Mucosa of stomach (tissue), 1 donor: ENCODE measurements around the gene CALML5.

ENCODE experiments used
- H3K27me3 ChIP-seq: one replicate; pipeline ENCODE4 v1.7.0; 2013; ENCODE audit warnings: mild to moderate bottlenecking, low read length; ENCODE audit not compliant: control insufficient read depth, insufficient read depth
- H3K36me3 ChIP-seq: one replicate; pipeline ENCODE4 v1.7.0; 2013; ENCODE audit warnings: low read length; ENCODE audit not compliant: control insufficient read depth, insufficient read depth
- H3K4me1 ChIP-seq: one replicate; pipeline ENCODE4 v1.7.0; 2013; ENCODE audit warnings: mild to moderate bottlenecking, low read length; ENCODE audit not compliant: control insufficient read depth, insufficient read depth
- H3K4me3 ChIP-seq: one replicate; pipeline ENCODE4 v1.7.0; 2013; ENCODE audit warnings: low read length
- H3K9ac ChIP-seq: one replicate; pipeline ENCODE4 v1.7.0; 2013; ENCODE audit warnings: mild to moderate bottlenecking, low read length, moderate library complexity
- H3K9me3 ChIP-seq: one replicate; pipeline ENCODE4 v1.7.0; 2013; ENCODE audit warnings: mild to moderate bottlenecking, low read length, moderate library complexity; ENCODE audit not compliant: control insufficient read depth
- donor health status: Pancreatic carcinoma.

CALML5 gene

DNA sequence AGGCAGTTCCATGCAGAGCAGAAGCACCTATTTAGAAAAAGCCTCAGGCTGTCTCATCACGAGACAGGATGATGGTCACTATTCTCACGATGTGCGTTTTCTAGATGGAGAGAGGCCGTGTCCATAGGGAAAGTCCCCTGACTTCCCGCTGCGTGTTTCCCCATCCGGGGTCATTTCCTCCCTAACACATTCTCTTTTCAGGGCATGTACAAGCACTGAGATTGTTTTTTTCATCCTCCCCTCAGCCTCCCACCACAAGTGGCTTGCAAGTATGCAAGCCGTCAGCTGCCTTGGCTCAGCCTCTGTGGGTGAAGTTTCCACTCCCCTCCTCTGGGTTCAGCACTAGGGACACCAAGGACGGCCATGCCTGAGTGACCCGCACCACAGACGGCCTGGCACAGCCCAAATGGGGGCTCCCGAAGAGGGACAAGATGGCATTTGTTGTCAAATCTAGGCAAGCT, 2.7 kb upstream of the CALML5 start:
- Histone ChIP-seq H3K36me3 (no peaks in the 10 kb centered on the region), H3K4me3 (no peak overlapping the region), H3K4me1 (peaks cover 56% of the 10 kb centered on the region), H3K9me3 (no peaks in the 10 kb centered on the region), H3K27me3 (no peaks in the 10 kb centered on the region), H3K9ac (no peak overlapping the region)

DNA sequence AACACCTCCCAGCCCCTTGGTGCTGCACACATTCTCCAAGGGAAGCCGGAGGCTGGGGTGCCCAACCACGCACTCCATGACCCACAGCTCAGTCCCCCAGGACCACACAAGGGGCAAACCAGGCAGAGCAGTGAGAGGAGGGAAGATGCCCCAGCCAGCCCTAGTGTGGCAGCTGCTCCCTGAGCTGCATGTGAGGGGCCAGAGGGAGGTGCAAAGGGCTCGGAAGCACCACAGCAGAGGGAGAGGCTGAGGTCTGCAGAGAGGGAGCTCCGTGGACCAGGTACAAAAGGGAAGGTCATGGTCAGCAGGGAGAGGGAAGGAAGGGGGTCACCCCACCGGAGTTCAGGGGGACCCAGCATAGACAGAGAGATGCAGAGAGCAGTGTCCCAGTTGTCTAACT, 1.5 kb upstream of the CALML5 start:
- no peaks in the 10 kb centered on the region for H3K27me3 ChIP-seq
- H3K4me1 ChIP-seq, result peaks cover 53% of the 10 kb centered on the region
- H3K4me3 ChIP-seq, result no peak overlapping the region
- H3K9me3 ChIP-seq, result no peaks in the 10 kb centered on the region
- H3K36me3 ChIP-seq, result no peaks in the 10 kb centered on the region
- H3K9ac ChIP-seq, result no peak overlapping the region

DNA sequence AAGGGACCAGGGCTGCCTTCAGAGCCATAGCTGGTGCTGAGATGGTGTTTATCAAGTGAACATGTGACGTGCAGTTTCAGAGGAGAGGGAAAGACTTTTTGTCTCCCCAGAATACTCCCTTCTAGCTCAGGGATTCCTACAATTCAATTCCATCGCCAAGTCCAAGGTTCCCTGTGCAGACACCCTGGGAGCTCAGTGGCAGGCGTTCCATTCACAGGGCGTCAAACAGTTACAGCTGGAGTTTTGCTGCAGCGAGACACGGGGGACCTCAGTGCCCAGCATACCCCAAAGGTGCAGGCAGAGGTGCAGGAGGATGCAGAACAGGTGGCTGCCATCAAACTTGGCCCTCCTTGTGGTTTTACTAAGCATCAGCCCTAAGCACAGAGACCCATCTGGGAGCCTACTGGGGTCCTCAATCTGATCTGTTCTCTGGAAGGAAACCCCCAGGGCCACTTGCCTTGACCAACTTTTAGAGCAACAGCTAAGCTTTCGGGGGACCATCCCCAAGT, 846 bp upstream of the CALML5 start:
- H3K4me3 ChIP-seq, result no peak overlapping the region

DNA sequence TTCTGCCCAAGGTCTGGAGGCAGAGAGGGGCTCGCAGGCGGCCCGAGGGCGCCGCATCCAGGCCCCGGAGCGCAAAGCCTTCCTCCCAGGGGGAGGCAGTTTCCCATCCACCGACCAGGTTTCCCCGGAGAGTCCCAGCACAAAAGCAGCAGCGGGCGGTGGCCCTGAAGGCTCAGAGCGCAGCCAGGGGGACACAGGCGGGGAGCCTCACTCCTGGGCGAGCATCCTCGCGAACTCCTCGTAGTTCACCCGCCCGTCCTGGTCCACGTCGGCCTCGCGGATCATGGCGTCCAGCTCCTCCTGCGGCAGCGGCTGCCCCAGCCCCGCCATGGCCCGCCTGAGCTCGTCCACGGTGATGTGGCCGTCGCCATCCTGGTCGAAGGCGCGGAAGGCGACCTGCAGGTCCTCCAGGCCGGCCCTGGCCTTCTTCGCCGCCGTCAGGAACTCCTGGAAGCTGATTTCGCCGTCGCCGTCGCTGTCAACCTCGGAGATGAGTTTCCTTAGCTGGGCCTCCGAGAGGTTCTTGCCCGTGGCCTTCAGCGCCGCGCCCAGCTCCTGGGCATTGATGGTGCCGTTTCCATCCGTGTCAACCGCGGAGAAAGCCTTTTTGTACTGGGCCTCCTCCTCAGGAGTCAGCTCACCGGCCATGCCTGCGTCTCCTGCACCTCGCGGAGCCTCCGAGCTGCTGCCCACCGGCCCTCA, 428 bp downstream of the CALML5 start:
- no peak overlapping the region for H3K4me3 ChIP-seq
- H3K36me3 ChIP-seq, result no peaks in the 10 kb centered on the region
- no peak overlapping the region for H3K9ac ChIP-seq
- H3K4me1 ChIP-seq, result peaks cover 42% of the 10 kb centered on the region
- H3K9me3 ChIP-seq, result no peaks in the 10 kb centered on the region
- no peaks in the 10 kb centered on the region for H3K27me3 ChIP-seq

More for the DNA sequence above, 846 bp upstream of the CALML5 start:
- Histone ChIP-seq H3K9me3 (no peaks in the 10 kb centered on the region), H3K4me1 (peaks cover 49% of the 10 kb centered on the region), H3K9ac (no peak overlapping the region), H3K27me3 (no peaks in the 10 kb centered on the region), H3K36me3 (no peaks in the 10 kb centered on the region)

- peaks cover 42% of the 10 kb centered on the region for H3K4me1 ChIP-seq
- no peaks in the 10 kb centered on the region for H3K27me3 ChIP-seq
- no peak overlapping the region for H3K9ac ChIP-seq
- no peak overlapping the region for H3K4me3 ChIP-seq
- no peaks in the 10 kb centered on the region for H3K36me3 ChIP-seq
- no peaks in the 10 kb centered on the region for H3K9me3 ChIP-seq
Measured at GRCh38 chr10:5497948-5498730, 1.2 kb downstream of the CALML5 start.

DNA sequence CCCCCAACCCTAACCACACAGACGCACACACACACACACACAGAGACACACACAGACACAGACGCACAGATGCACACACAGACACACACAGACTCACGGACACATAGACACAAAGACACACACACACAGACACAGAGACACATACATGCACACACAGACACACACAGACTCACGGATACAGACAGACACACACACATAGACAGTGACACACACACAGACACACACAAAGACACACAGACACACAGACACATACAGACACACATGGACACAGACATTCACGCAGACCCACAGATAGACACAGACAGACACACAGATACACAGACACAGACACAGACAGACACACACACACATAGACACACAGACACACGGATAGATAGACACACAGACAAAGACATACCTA, 2.1 kb downstream of the CALML5 start:
- H3K9ac ChIP-seq, result no peak overlapping the region
- no peaks in the 10 kb centered on the region for H3K36me3 ChIP-seq
- H3K27me3 ChIP-seq, result no peaks in the 10 kb centered on the region
- no peaks in the 10 kb centered on the region for H3K9me3 ChIP-seq
- peaks cover 36% of the 10 kb centered on the region for H3K4me1 ChIP-seq
- no peak overlapping the region for H3K4me3 ChIP-seq

DNA sequence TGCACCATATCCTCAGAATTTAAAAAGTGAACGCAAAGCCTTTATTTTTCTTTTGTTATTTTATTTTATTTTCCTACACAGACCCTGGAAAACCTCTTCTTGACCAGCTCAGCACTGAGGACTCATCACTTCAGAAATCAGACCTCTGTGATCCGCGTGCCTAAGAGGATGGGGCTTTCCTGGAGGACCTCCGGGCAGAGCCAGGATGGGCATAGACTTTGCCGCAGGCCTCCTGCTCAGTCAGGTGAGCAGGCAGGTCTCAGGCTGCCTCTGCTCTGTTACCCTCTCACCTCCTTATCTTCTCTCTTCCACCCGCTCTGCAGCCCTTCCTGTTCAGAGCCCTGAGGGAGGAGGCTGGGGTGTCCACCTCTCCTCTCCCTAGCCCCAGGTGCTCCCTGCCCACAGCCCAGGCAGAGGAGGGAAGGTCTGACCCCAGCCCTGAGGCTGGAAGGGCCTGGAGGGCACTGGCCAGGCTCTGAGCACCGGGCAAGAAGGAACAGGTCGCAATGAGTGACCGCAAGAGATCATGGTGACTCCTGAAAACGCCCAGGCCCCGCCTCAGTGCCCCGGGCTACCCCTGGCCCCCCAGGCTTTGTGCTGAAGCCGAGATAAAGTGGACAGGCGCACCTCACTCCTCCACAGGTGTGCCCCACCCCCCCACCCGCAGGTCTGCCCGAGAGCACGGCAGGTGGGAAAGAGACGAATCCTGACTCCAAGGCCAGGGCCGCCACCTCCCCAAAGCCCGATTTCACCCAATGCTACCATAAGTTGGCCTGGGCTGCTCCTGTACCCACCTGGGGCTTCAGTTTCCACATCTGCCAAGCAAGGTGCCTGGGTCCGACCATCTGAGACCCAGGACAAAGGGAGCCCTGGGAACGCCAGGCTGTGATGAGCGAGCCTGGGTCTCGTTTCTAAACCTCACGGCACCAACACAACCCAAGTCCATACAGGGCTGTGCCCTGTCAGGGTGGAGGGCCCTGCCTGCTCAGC, 2.8 kb downstream of the CALML5 start:
- Histone ChIP-seq H3K27me3 (no peaks in the 10 kb centered on the region), H3K9ac (peak overlapping the region; percentile 40), H3K4me1 (peaks cover 30% of the 10 kb centered on the region), H3K9me3 (no peaks in the 10 kb centered on the region), H3K36me3 (no peaks in the 10 kb centered on the region), H3K4me3 (no peak overlapping the region)

DNA sequence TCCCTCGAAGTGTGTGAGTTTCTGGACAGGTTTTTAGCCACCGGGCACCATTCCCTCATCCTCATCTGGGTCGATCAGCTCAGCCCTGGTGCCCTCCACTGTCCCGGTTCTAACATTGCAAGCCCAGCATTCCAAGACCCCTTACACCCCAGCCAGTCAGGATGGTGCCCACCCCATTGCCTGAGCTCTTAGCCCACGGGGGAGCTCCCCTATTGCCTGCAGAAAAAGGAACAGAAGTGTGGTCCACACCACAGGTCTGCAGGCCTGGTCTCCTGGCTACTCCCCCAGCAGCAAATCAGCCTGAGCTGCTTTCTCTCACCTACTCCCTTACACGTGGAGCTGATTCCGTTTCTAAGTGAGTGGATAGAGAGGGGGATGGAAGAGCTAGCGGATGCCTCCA, 4.8 kb downstream of the CALML5 start:
- Histone ChIP-seq H3K27me3 (no peaks in the 10 kb centered on the region), H3K36me3 (no peaks in the 10 kb centered on the region), H3K4me1 (peaks cover 31% of the 10 kb centered on the region), H3K9ac (no peak overlapping the region), H3K9me3 (no peaks in the 10 kb centered on the region), H3K4me3 (no peak overlapping the region)

DNA sequence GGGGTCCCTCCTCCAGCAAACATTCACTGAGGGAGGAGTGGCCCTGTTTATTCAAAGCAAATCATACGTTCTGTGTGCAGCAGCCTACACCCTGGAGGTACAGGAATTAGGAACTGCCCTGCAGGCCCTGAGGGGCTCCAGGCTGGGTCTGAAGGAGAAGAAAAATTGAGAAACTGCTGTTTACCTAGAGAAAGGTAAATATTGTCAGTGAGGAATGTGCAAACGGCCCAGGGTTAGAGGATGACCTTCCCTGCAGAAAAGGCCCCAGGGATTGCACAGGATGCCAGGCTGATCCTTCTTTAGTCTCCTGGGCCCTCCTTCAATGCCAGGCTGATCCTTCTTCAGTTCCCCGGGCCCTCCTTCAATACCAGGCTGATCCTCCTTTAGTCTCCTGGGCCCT, 5.7 kb downstream of the CALML5 start:
- H3K9me3 ChIP-seq, result no peaks in the 10 kb centered on the region
- peaks cover 33% of the 10 kb centered on the region for H3K4me1 ChIP-seq
- H3K4me3 ChIP-seq, result no peak overlapping the region
- H3K9ac ChIP-seq, result no peak overlapping the region
- no peaks in the 10 kb centered on the region for H3K27me3 ChIP-seq
- no peaks in the 10 kb centered on the region for H3K36me3 ChIP-seq

GRCh38 chr10:5492929-5493576, 6.3 kb downstream of the CALML5 start:
- H3K4me3 ChIP-seq, result no peak overlapping the region
- peaks cover 39% of the 10 kb centered on the region for H3K4me1 ChIP-seq
- H3K27me3 ChIP-seq, result no peaks in the 10 kb centered on the region
- H3K9me3 ChIP-seq, result no peaks in the 10 kb centered on the region
- no peaks in the 10 kb centered on the region for H3K36me3 ChIP-seq
- H3K9ac ChIP-seq, result no peak overlapping the region

DNA sequence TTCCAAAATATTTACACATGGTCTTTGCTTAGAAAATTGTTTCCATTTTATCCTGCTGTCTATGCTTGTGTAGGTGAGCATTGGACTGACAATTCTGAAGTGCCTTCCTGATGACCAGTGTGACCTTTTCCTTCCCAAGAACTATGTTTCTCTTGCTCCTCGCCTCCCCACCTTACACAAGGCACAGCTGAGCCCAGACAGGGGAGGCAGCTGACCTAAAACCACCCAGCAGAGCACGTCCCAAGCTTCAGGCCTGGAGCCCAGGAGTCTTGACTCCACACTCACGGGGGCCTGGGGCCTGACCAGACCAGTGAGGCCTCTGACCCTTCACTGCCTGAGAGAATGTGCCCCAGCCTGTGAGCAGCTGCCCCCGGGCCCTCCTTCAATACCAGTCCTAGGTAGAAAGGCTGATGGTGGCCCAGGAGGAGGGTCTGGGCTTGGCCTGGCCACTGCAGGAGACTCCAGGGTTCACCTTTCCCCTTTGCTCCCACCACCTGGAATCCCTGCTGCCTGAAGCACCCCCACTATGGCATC, 7.0 kb downstream of the CALML5 start:
- no peaks in the 10 kb centered on the region for H3K36me3 ChIP-seq
- peaks cover 46% of the 10 kb centered on the region for H3K4me1 ChIP-seq
- H3K9me3 ChIP-seq, result no peaks in the 10 kb centered on the region
- H3K27me3 ChIP-seq, result no peaks in the 10 kb centered on the region
- no peak overlapping the region for H3K4me3 ChIP-seq
- no peak overlapping the region for H3K9ac ChIP-seq
